Aorta (tissue), 5 donors: ENCODE results near the gene NHERF2. TPM values are rescaled to one million over a fixed set of nuclear protein-coding genes. Genes with fewer than 3 reads are reported as not detected.

Experiments
- ATAC-seq: fragments of 200-7000 bp; cut with Tn5 transposase; one replicate; pipeline ENCODE4 v1.9.1; 2022; ENCODE audit warnings: moderate library complexity; ENCODE audit not compliant: low FRiP score
- DNase-seq, 2 donors: peaks; one replicate each; pipeline ENCODE4 v3.0.0-alpha.2; 2020
- H3K27ac ChIP-seq, 2 donors: one replicate each; pipeline ENCODE4 v1.5.1; 2013; ENCODE audit warnings: low read length in 2 of 2, mild to moderate bottlenecking in 2 of 2, moderate library complexity in 2 of 2, control low read depth in 1 of 2, inconsistent platforms in 1 of 2, low read depth in 1 of 2
- H3K27me3 ChIP-seq, 2 donors: one replicate each; pipeline ENCODE4 v1.6.1; 2013; ENCODE audit warnings: control low read depth in 1 of 2, low read length in 1 of 2, mild to moderate bottlenecking in 1 of 2, moderate library complexity in 1 of 2; ENCODE audit not compliant: insufficient read depth in 2 of 2, control insufficient read depth in 1 of 2
- H3K36me3 ChIP-seq, 2 donors: one replicate each; pipeline ENCODE4 v1.6.1; 2013; ENCODE audit warnings: control low read depth in 1 of 2, low read length in 1 of 2, mild to moderate bottlenecking in 1 of 2; ENCODE audit not compliant: insufficient read depth in 2 of 2, control insufficient read depth in 1 of 2
- H3K4me1 ChIP-seq, 2 donors: one replicate each; pipeline ENCODE4 v1.6.1; 2013; ENCODE audit warnings: low read length in 2 of 2, control low read depth in 1 of 2, mild to moderate bottlenecking in 1 of 2, moderate library complexity in 1 of 2; ENCODE audit not compliant: insufficient read depth in 2 of 2, control insufficient read depth in 1 of 2
- H3K4me3 ChIP-seq, 2 donors: one replicate each; pipeline ENCODE4 v1.5.1; 2013; ENCODE audit warnings: low read length in 2 of 2, control low read depth in 1 of 2, mild to moderate bottlenecking in 1 of 2
- H3K9me3 ChIP-seq: one replicate; pipeline ENCODE4 v1.6.1; 2013; ENCODE audit warnings: mild to moderate bottlenecking, low read length; ENCODE audit not compliant: control insufficient read depth
- WGBS, 2 donors: extraction: QIAGEN DNeasy Blood & Tissue Kit; methylation state at CpG; one replicate each; pipeline ENCODE4 v1.1.7; 2013; 5-methylcytosine and 5-hydroxymethylcytosine counted together
- intact Hi-C, 2 donors: fragments of 100-400 bp; cut with DNase I; formaldehyde crosslinking; loops; one replicate each; pipeline versions ENCODE4 v1.14.2 to v1.15.0; 2022
- polyA plus RNA-seq, 2 donors: library from polyadenylated mRNA; stranded (reverse); fragments of 200-250 nt; gene quantifications; one replicate each; pipeline ENCODE4 v1.2.3, GENCODE V29; 2013
- total RNA-seq, 2 donors: library from RNA; stranded (reverse); fragmentation: NEBNext Ultra II Directional; extraction: Animal tissue kit (Norgen Biotek cat#: 25700); gene quantifications; one replicate each; pipeline ENCODE4 v1.2.1, GENCODE V29; 2021
- donor health status: healthy with polysubstance abuse.
- donor health status: Bipolar disorder and iron deficiency.
- donor health status: DM: no; HTN: no; CAD: no.
- donor health status: DM: no; HTN: no; CAD: no.
- donor health status: DM: yes; HTN: yes; CAD: no.

The NHERF2 gene
- total and polyA plus RNA-seq, 4 donors: 81.8 to 133 (median 114) TPM

GRCh38 chr16:2019921-2020831 is 6.5 kb upstream of the NHERF2 start:
- intact Hi-C loops: loop anchor here (5.0 kb wide), 2 partner anchors 67 to 132 kb away; no protein-coding TSS in a partner anchor
- no peaks in the 10 kb centered on the region for H3K4me1 ChIP-seq
- DNase-seq (no peak), ATAC-seq (no peak)
- no peaks in the 10 kb centered on the region for H3K36me3 ChIP-seq
- H3K27me3 ChIP-seq: no peaks in the 10 kb centered on the region
- no peak overlapping the region for H3K4me3 ChIP-seq
- no peaks in the 10 kb centered on the region for H3K9me3 ChIP-seq
- 1 to 2% methylated on average over 87 to 96 of the region's 96 CpGs for WGBS, 2 donors
- no peak overlapping the region for H3K27ac ChIP-seq

GRCh38 chr16:2022723-2023091 is 4.0 kb upstream of the NHERF2 start:
- Histone ChIP-seq H3K4me3 (no peak overlapping the region), H3K36me3 (no peaks in the 10 kb centered on the region), H3K27me3 (no peaks in the 10 kb centered on the region), H3K27ac (no peak overlapping the region), H3K9me3 (no peaks in the 10 kb centered on the region), H3K4me1 (no peaks in the 10 kb centered on the region)
- intact Hi-C loops: loop anchor here (1.0 to 5.0 kb wide), 3 partner anchors 65 to 130 kb away; no protein-coding TSS in a partner anchor
- DNase-seq (no peak), ATAC-seq (peak; percentile 42)
- 1% methylated on average over 14 of the region's 14 CpGs for WGBS, 2 donors

- ATAC-seq: peak; percentile 95
- DNase-seq: peak; percentile 94 to 99
- H3K4me3 ChIP-seq: no peak overlapping the region
- 18 to 22% methylated on average over 41 to 53 of the region's 53 CpGs for WGBS, 2 donors
- no peak overlapping the region for H3K27ac ChIP-seq
- H3K36me3 ChIP-seq: no peaks in the 10 kb centered on the region
- H3K9me3 ChIP-seq: no peaks in the 10 kb centered on the region
- H3K27me3 ChIP-seq: no peaks in the 10 kb centered on the region
- H3K4me1 ChIP-seq: no peaks in the 10 kb centered on the region
- intact Hi-C loops: loop anchor here (5.0 kb wide), 2 partner anchors 64 to 129 kb away; no protein-coding TSS in a partner anchor
Observed at GRCh38 chr16:2023092-2024031, 3.3 kb upstream of the NHERF2 start.

- Histone ChIP-seq H3K27ac (no peak overlapping the region), H3K9me3 (no peaks in the 10 kb centered on the region), H3K36me3 (no peaks in the 10 kb centered on the region), H3K27me3 (no peaks in the 10 kb centered on the region), H3K4me3 (no peak overlapping the region), H3K4me1 (no peaks in the 10 kb centered on the region)
- DNase-seq: no peak
- ATAC-seq: no peak
- intact Hi-C loops: loop anchor here (5.0 kb wide), 2 partner anchors 63 to 128 kb away; no protein-coding TSS in a partner anchor
- 91 to 98% methylated on average over 12 of the region's 12 CpGs for WGBS, 2 donors
Observed at GRCh38 chr16:2024032-2024420, 2.7 kb upstream of the NHERF2 start.

- 84 to 88% methylated on average over 14 of the region's 14 CpGs for WGBS, 2 donors
- Histone ChIP-seq H3K4me1 (no peaks in the 10 kb centered on the region), H3K27me3 (no peaks in the 10 kb centered on the region), H3K9me3 (no peaks in the 10 kb centered on the region), H3K27ac (no peak overlapping the region), H3K4me3 (no peak overlapping the region), H3K36me3 (no peaks in the 10 kb centered on the region)
- no peak for ATAC-seq
- intact Hi-C loops: no loop called here
- DNase-seq: no peak
Observed at GRCh38 chr16:2025251-2025650, 1.5 kb upstream of the NHERF2 start.

GRCh38 chr16:2025878-2026460 is 733 bp upstream of the NHERF2 start:
- DNase-seq (no peak), ATAC-seq (no peak)
- H3K4me3 ChIP-seq: no peak overlapping the region
- no peaks in the 10 kb centered on the region for H3K36me3 ChIP-seq
- WGBS, 2 donors: 74% methylated on average over 16 of the region's 16 CpGs
- no peaks in the 10 kb centered on the region for H3K4me1 ChIP-seq
- H3K27ac ChIP-seq: no peak overlapping the region
- no peaks in the 10 kb centered on the region for H3K9me3 ChIP-seq
- intact Hi-C loops: no loop called here
- H3K27me3 ChIP-seq: no peaks in the 10 kb centered on the region

GRCh38 chr16:2027024-2028010 is 615 bp downstream of the NHERF2 start:
- WGBS, 2 donors: 2 to 3% methylated on average over 40 to 76 of the region's 76 CpGs
- Histone ChIP-seq H3K27me3 (no peaks in the 10 kb centered on the region), H3K36me3 (no peaks in the 10 kb centered on the region), H3K9me3 (no peaks in the 10 kb centered on the region), H3K4me3 (peak overlapping the region; percentile 63 to 65), H3K4me1 (no peaks in the 10 kb centered on the region), H3K27ac (no peak overlapping the region)
- intact Hi-C loops: no loop called here
- DNase-seq (no peak), ATAC-seq (no peak)
